DMS53 treated with DMSO at 0.1 percent for 48 hours (cell line): Measurements from ENCODE around the gene RAB40C.

Experiments
- DNase-seq: peaks from one replicate; lab custom pipeline; 2025; ENCODE audit not compliant: unreplicated experiment; lab: John Stamatoyannopoulos, UW

The RAB40C gene

DNA sequence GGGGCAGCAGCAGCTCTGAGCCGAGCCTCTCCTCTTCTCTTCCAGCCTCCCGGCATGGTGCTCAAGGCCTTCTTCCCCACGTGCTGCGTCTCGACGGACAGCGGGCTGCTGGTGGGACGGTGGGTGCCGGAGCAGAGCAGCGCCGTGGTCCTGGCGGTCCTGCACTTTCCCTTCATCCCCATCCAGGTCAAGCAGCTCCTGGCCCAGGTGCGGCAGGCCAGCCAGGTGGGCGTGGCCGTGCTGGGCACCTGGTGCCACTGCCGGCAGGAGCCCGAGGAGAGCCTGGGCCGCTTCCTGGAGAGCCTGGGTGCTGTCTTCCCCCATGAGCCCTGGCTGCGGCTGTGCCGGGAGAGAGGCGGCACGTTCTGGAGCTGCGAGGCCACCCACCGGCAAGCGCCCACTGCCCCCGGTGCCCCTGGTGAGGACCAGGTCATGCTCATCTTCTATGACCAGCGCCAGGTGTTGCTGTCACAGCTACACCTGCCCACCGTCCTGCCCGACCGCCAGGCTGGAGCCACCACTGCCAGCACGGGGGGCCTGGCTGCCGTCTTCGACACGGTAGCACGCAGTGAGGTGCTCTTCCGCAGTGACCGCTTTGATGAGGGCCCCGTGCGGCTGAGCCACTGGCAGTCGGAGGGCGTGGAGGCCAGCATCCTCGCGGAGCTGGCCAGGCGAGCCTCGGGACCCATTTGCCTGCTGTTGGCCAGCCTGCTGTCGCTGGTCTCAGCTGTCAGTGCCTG is 15.7 kb upstream of the RAB40C start:
- DNase-seq: no peak

DNA sequence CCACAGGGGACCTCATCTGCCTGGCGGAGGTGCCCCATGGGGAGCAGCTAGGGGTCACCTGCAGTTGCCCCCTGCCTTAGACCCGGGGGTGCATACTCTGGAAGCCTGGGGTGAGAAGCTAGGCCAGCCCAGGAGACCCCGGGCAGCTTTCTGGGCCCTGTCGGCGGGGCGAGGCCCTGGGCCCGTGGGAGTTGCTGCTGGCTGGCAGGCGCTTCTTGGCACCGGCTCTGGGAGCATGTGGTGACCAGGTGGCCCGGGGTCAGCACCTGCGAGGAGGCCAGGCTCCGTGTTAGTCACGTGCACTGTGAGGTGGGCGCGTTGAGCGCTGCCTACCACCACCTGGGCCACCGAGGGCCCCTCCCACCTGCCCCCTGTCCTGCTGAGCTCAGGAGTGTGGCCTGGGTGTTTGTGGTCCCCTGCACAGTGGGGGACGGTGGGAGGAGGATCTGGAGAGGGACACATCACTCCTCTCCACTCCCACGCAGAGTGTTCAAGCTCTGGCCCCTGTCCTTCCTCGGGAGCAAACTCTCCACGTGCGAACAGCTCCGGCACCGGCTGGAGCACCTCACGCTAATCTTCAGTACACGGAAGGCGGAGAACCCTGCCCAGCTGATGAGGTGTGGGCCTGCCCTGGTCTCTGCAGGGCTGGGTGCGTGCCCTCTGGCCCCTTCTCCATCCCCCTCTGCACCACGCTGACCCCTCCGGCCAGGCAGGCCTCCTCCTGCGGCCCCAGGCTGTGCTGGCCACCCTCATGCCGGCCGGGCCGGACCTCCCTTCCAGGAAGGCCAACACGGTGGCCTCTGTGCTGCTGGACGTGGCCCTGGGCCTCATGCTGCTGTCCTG is 14.3 kb upstream of the RAB40C start:
- DNase-seq: no peak

DNA sequence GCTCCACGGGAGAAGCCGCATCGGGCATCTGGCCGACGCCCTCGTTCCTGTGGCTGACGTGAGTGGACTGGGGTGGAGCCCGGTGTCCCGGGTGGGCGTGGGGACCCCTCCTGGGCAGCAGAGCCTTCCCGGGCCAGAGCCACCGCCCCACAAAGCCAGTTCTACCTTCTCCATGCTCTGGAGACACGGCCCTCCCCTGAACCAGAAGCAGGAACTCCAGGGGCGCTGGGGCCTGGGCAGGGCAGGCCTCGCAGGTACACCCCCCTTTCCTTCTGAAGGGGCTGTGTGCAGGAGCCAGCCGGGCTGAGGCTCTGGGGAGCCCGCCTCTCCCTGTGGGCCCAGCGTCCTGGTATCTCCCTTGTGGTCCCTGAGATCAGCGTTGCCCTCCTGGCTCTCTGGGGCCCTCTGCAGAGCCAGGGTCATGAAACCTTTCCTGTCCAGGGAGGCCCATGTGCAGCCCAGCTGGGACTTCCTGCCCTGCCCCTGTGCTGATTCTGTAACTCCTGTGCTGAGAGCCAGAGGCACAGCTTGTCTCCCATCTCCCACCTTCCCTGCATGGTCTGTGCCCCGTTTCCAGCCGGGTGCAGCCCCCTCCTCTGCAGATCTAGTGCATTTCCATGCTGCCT is 13.6 kb upstream of the RAB40C start:
- DNase-seq: no peak

DNA sequence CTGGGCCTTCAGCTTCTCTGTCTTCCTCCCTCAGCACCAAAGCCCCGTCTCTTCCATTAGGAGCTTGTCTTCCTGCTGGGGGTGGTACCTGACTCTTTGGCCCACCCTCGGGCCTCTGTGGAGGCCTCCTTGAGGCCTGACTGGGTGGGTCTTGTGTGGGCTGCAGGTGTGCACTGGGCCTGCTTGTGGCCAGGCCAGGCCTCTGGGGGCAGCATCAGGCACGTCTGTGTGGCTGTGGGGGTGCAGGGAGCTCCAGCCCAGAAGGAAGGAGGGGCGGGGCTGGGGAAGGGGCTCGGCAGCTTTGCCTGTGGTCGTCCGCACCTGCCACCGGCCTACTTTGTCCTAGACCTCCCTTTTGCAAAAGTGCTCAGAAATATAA is 13.1 kb upstream of the RAB40C start:
- no peak for DNase-seq

DNA sequence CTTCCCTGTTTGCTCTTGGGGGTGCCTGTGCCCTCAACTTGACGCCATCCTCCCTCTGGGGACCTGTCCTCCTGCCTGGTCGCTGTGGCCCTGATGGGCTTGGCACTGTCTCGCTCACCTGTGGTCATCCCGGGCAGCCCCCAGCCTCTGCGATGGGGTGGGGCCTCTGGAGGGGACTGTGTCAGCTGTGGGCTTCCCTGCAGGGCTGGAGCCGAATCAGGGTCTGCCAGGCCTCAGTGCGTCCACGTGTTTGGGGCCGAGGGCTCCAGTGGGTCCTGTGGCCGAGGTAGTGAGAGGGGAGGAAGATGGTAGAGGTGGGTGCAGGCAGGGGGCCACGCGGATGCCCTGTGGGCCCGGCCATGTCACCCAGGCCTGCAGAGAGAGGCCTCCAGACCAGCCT is 12.1 kb upstream of the RAB40C start:
- DNase-seq: no peak

DNA sequence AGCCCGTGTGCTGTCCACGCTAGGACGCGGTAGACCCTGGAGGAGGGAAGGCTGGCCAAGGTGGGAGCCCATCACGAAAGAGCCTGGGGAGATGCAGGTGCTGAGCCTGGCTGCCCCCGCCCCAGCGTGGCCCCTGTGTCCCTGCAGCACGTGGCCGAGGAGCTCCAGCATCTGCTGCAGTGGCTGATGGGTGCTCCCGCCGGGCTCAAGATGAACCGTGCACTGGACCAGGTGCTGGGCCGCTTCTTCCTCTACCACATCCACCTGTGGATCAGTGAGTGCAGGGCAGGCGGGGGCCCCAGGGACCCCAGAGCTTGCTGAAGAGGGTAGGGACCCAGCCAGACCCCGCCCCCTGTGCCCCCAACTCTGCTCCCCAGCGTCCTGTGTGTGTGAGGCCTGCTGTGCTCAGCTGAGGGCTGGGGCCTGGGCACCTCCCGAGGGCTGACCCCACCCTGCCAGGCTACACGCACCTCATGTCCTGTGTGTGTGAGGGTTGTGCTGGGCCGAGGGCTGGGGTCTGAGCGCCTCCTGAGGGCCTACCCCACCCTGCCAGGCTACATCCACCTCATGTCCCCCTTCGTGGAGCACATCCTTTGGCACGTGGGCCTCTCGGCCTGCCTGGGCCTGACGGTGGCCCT is 11.5 kb upstream of the RAB40C start:
- no peak for DNase-seq

DNA sequence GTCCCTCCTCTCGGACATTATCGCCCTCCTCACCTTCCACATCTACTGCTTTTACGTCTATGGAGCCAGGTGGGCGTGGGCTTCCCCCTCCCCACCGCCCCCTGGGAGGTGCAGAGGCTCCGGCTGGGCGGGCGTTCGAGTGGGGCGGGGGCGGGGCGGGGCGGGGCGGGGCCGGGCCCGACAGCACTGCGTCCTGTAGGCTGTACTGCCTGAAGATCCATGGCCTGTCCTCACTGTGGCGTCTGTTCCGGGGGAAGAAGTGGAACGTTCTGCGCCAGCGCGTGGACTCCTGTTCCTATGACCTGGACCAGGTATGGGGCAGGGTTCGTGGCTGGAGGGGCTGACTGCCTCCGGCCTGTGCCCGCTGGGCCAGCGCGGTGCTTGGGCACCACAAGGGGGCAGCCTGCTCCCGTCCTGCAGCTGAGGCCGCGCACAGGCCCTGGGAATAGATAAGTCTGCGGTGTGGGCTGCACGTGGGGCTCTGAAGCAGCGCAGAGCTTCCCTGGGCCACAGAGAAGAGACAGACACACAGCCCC is 10.9 kb upstream of the RAB40C start:
- DNase-seq: no peak

DNA sequence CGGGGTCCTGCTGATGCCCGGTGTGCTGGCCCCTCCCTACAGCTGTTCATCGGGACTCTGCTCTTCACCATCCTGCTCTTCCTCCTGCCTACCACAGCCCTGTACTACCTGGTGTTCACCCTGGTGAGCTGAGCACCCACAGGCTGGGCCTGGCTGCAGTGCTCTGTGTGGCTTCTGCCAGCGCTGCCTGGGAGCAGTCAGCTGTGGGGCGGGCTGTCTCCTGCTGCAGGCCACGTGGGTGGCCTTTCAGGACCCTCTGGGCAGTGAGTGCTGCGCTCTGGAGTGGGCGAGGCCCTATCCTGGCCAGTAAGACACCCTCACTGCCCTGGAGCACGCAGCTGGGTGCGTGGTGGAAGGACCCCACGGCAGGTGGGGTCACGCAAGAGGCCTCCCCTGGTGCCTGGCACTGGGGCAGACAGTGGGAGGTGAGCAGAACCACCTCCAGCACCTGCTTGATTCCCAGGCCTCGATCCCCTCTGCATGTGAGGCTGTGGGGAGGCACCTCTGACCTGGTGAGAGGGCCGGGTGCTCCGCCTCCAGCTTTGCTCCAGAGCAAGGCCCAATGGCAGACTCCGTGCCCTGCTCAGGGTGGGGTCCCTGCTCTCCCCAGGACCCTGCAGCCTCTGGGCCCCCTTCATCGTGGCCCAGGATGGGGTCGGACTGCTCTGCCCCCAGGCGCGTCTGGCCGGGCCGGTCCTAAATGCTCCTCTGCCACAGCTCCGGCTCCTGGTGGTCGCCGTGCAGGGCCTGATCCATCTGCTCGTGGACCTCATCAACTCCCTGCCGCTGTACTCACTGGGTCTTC is 9.5 kb upstream of the RAB40C start:
- no peak for DNase-seq

DNA sequence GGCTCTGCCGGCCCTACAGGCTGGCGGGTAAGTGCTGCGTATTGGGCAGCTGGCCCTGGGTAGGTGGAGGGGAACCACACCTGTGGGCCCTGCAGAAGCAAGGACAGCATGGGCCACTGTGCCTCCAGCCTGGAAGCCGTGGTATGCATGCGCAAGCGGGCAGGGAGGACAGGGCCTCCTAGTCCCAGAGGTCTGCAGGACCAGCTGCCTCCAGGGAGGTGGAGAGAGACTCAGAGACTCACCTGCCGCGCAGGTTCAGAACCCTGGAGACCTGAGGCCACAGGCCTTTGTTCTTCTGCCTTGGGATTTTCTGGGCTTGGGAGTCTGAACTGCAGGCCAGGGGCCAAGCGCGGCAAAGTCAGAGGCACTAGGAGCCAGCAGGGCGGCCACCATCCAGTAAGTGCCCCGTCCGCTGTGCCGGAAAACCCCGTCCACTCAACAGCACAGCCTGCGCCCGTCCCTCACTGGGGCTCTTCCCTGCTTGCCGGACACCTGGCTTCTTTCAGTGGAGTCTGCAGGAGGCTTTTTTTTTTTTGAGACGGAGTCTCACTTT is 8.8 kb upstream of the RAB40C start:
- DNase-seq: no peak

DNA sequence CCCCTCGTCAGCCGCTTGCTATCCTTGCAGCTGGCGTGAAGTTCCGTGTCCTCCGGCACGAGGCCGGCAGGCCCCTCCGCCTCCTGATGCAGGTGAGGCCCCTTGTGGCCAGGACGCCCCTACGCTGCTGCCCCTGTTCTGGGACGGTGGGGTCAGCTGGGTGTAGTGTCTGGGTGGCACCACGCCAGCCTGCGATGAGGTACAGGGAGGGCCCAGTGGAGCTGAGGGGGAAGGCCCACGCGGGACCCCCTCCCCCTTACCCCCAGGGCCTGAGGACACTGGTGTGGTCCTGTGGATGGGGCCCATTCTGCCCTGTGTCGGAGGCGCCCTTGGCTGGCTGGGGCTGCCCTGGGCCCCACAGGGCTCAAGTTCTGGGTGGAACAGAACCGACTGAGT is 7.7 kb upstream of the RAB40C start:
- no peak for DNase-seq

DNA sequence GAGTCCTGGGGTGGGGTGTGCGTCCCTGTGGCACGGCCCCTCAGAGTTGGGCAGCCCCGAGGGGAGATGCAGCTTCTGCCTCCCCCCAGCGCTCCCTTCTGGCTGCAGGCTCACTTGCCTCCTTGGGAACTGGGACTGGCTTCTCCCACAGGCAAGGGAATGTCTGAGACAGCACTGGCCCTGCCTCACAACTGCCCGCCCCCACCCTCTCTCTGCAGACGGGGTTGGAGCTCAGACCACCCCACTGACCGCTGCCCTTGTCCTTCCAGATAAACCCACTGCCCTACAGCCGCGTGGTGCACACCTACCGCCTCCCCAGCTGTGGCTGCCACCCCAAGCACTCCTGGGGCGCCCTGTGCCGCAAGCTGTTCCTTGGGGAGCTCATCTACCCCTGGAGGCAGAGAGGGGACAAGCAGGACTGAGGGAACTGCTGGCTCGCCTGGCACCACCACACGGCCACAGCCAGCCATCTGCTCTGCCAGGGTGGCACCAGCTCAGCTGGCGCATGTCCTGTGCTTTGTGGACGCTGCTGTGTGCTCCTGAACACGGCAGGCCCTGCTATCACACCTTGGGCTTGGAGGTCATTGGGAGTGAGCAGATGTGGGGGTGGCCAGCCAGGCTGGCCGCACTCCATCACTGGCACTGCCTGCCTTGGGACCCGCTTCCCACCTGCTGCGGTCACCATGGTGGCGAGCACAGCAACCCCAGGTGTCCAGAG is 7.1 kb upstream of the RAB40C start:
- DNase-seq: no peak

DNA sequence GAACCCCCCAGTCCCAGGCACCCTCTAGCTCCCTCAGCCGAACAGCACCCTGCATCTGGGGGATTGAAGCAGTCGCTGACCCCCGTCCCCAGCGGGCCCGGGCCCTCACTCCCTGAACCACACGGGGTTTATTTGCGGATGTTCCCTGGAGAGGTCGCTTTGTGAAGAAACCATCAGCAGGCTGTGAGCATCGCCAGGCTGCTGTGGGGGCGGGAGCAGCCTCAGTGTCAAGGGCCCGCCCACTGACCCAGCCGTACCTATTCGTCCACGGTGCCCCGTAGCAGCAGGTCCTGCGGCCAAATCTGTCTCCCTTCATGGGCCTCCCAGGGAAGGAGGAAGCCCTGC is 6.4 kb upstream of the RAB40C start:
- DNase-seq: peak; percentile 43

DNA sequence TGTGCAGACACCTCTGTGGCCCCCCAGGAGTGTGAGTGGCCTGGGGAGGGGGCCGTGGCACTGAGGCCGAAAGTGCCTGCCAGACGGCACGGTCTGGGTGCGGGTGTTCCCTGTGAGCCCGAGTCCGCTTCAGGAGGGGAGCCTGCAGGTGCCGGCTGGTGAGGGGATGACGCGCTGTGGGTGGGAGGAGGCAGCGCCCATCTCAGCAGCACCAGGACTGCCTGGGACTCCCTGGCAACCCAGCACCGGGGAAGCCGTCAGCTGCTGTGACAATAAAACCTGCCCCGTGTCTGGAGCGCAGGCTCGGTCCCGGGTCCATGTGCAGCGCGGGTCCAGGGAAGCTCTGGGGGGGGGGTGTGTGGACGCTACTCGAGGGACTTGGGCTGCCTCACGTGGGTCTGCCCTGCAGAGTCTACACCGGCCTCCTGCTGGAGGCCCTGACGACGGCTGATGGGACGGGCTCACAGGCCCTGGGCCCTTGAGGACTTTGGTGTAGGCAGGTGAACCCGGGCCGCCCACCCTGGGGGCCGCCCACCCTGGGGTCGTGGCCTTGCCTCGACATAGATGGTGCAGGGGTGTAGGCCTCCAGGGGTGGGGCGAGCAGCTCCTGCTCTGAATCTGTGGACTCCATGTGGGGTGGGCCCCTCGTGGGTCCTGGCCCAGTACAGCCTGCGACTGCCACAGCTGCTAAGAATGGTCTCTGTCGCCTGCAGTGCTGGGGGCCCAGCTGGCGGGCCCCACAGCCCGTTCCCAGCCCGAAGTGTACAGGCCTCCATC is 5.9 kb upstream of the RAB40C start:
- DNase-seq: peak; percentile 49

DNA sequence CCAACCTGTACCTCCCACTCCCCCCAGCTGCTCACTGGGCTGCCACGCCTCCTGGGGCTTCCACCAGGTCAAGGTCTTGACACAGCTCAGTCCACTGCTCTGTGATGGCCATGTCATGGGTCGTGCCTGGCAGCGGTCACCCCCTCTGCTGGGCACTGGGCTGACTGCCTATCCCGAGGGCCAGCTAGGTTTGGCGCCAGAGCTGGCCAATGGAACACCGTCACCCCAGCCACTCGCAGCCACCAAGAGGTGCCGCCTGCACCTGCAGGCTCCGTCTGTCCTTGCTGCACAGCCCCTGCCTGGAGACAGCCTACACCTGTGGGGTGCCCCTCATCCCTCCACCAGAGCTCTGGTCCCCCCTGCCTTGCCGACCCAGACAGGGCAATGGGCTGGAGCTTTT is 4.5 kb upstream of the RAB40C start:
- DNase-seq: peak; percentile 20

DNA sequence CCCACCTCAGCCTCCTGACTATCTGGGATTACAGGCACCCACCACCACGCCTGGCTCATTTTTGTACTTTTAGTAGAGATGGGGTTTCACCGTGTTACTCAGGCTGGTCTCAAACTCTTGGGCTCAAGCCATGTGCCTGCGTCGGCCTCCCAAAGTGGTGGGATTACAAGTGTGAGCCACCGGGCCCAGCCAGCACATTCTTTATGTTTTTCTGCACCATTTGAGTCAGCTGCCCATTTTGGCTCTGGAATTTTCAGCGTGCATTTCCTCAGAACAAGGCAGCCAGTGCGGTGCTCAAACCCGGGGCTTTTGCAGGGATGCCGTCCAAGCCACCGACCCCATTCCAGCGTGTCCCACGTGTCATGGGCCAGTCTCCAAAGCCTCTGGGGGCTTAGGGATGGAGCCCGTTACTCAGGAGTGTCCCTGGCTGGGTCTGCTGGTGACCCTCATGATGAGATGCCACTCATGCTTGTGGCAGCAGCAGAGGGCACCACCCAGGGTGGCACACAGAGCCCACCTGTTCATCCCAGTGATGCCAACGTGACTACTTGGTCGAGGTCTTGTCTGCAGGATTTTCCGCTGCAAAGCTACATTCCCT is 3.7 kb upstream of the RAB40C start:
- no peak for DNase-seq

DNA sequence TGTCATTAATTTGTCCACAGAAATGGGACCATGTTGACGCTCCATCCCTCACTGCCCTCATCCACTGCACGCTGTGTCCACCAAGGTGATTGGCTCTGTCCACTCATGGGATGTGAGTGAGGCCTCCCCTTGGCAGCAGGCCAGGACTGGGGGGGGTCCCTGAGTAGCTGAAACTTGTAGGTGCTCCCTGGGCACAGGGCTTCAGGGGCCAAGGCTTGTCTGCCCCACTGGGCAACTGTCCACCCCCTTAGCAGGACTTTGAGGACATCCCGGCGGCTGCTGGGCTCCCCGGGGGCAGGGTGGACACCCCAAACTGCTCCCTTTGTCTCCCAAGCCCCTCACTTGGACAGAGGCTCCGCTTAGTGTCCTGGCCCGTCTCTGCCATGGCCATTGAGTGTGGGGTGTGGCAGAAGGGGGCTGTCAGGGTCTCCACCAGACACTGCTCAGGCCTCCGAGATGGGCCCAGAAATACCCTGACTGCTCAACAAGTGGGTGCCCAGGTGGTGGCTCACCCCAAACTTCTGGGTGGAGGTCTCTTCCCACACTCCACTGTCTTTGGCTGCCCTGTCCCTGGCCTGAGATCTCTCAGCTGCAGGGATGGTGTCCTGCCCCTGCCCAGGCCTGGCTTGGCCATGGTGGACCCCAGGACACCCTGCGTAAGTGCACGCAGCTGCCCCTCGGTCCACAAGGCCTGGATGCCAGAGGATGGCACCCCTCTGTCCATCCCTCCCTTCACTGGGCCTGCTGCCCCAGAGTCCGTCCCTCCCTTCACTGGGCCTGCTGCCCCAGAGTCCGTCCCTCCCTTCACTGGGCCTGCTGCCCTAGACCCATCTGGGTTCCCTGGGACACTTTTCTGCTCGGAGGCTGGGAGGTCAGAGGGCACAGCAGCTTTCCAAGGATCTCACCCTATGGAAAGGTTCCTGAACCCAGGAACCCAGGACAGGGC is 2.9 kb upstream of the RAB40C start:
- DNase-seq: no peak

DNA sequence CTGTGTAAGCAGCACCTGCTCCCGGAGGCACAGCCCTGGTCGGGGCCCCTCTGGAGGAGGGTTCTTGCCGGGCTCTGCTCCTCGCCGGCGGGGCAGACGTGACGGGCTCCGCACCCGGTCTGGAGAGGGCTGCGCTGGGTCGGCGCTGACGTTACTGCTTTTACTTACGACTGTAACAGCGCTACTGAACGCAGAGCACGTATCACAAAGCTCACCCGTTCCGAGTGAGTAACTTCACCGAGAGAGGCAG is 1.3 kb upstream of the RAB40C start:
- DNase-seq: no peak
